ENCODE data around the gene IFI44. TPM values are rescaled to one million over a fixed set of nuclear protein-coding genes. Genes with fewer than 3 reads are reported as not detected.

IFI44 gene
- total and polyA plus RNA-seq, 2 of the 8 experiments (the other 6 are each of a cell fraction or from before 2014, with no cell fraction given): not detected

GRCh38 chr1:78682496-78682895, 32.9 kb downstream of the IFI44 start:
- Histone ChIP-seq H2BK5ac (ENCODE audit: low read depth, low read length) (no peak overlapping the region), H3K56ac (replicated peaks; ENCODE audit: insufficient read length, low read depth, low read length) (no peak overlapping the region), H2AFZ (ENCODE audit: low read length) (no peak overlapping the region), H3K18ac (ENCODE audit: extremely low read depth, low read length) (no peak overlapping the region), H3K27ac (ENCODE audit: low read depth, low read length) (no peak overlapping the region), H3K36me3 (ENCODE audit: control insufficient read depth in 2 of 4, insufficient read depth in 4 of 4, low read length in 3 of 4) (no peaks in the 10 kb centered on the region), H3K4me2 (ENCODE audit: insufficient read depth in 1 of 2, low read depth in 2 of 2, low read length in 2 of 2) (no peak overlapping the region), H4K20me1 (replicated peaks in 1 of 2; ENCODE audit: control insufficient read depth in 1 of 2, insufficient read depth in 2 of 2, low read length in 2 of 2) (no peaks in the 10 kb centered on the region), H3K4me1 (replicated peaks in 1 of 4; ENCODE audit: control insufficient read depth in 3 of 4, insufficient read depth in 4 of 4, low read length in 3 of 4) (no peaks in the 10 kb centered on the region), H2AK5ac (ENCODE audit: low read depth, low read length) (no peak overlapping the region), H4K5ac (ENCODE audit: insufficient read length, low read depth, low read length) (no peak overlapping the region), H3K23me2 (ENCODE audit: low read depth, low read length) (no peaks in the 10 kb centered on the region), H3K27me3 (replicated peaks in 1 of 4; ENCODE audit: control insufficient read depth in 3 of 4, extremely low read depth in 1 of 4, insufficient read depth in 3 of 4, low read length in 3 of 4) (no peaks in the 10 kb centered on the region), H3K23ac (ENCODE audit: insufficient read length) (no peak overlapping the region), H2BK15ac (ENCODE audit: low read length) (no peak overlapping the region), H3K4me3 (ENCODE audit: extremely low read depth in 1 of 4, insufficient read depth in 2 of 4, low read depth in 3 of 4, low read length in 4 of 4) (no peak overlapping the region), H2BK120ac (replicated peaks; ENCODE audit: low read depth, low read length) (no peak overlapping the region), H3K9me3 (ENCODE audit: insufficient read depth in 2 of 2, low read depth in 1 of 2, low read length in 1 of 2) (no peaks in the 10 kb centered on the region), H4K8ac (ENCODE audit: extremely low read depth, insufficient read depth, low read length) (no peak overlapping the region), H3K4ac (replicated peaks; ENCODE audit: insufficient read length, low read depth, low read length) (no peak overlapping the region), H3K79me2 (ENCODE audit: control insufficient read depth in 1 of 2, insufficient read depth in 2 of 2, low read length in 2 of 2) (no peaks in the 10 kb centered on the region), H3K79me1 (ENCODE audit: low read depth, low read length) (no peaks in the 10 kb centered on the region), H4K91ac (replicated peaks; ENCODE audit: insufficient read length, low read length) (no peak overlapping the region), H3K9ac (replicated peaks in 1 of 4; ENCODE audit: extremely low read depth in 1 of 4, low read depth in 3 of 4, low read length in 3 of 4) (no peak overlapping the region; a peak in 1 of 7 replicates), H2BK20ac (ENCODE audit: low read length) (no peak overlapping the region), H2BK12ac (ENCODE audit: low read depth, low read length) (no peak overlapping the region), H3K14ac (ENCODE audit: insufficient read length) (no peak overlapping the region)
- POLR2A ChIA-PET (ENCODE audit: partially characterized antibody): no interaction called here
- DNase-seq (ENCODE audit: low read depth in 1 of 2, low spot score in 2 of 2) (no peak), FAIRE-seq (no peak)
- 78% methylated on average over 3 of the region's 3 CpGs; no CpG with 5 or more reads in 1 of the 2 experiments for WGBS, 2 experiments (ENCODE audit: extremely low coverage in 1 of 2, insufficient coverage in 1 of 2, insufficient read length in 1 of 2, insufficient replicate concordance in 2 of 2, low coverage in 1 of 2, low lambda C conversion rate in 2 of 2, missing lambda C conversion rate in 1 of 2)
- CTCF ChIA-PET (ENCODE audit: partially characterized antibody): interaction anchor here (0.6 to 4.0 kb wide), 2 partner anchors 10 to 861 kb away, joined by 3 to 31 read pairs; no protein-coding TSS in a partner anchor
- TF ChIP-seq EP300 (IDR thresholded peaks at IDR 0.05; ENCODE audit: borderline replicate concordance in 1 of 2, low read depth in 2 of 2, low read length in 2 of 2) (no peak), FOSL1 (IDR thresholded peaks at IDR 0.05; ENCODE audit: insufficient read depth, low read depth, low read length) (no peak), E2F6 (IDR thresholded peaks at IDR 0.05) (no peak), USF2 (IDR thresholded peaks at IDR 0.05; ENCODE audit: low read length) (no peak), MAX (IDR thresholded peaks at IDR 0.05) (no peak)
